AG04449 (cell line): Measurements from ENCODE around the gene SLC35E3.
"Not testable (repeated sequence)": the region's sequence is repeated elsewhere in the genome, so short reads cannot be mapped to it uniquely, and the experiment has no call there.

ENCODE experiments used
- CTCF ChIA-PET: fragments of 350-600 bp; formaldehyde crosslinking; extraction: SDS; loops from one replicate; lab custom pipeline; 2021; ENCODE audit warnings: antibody characterized with exemption; lab: Yijun Ruan, JAX
- POLR2A ChIA-PET: fragments of 400-600, 350-600 bp; formaldehyde crosslinking; extraction: SDS; loops from one replicate; lab custom pipeline; 2020; ENCODE audit warnings: antibody characterized with exemption, inconsistent platforms; lab: Yijun Ruan, JAX
- DNase-seq: peaks from one replicate; pipeline ENCODE4 v3.0.0-alpha.2; 2010; ENCODE audit warnings: low read depth, low spot score
- H3K4me3 ChIP-seq: 2 replicates; pipeline ENCODE4 v1.5.1; 2011; ENCODE audit warnings: low read depth, mild to moderate bottlenecking, control low read depth, low read length
- CTCF ChIP-seq: IDR thresholded peaks from one replicate; pipeline ENCODE4 v1.5.1; 2011; ENCODE audit warnings: mild to moderate bottlenecking, moderate library complexity, low read length, control low read depth, inconsistent platforms; ENCODE audit not compliant: insufficient read depth; ENCODE audit errors: missing control alignments

Gene SLC35E3

GRCh38 chr12:68813242-68813593 is 67.2 kb downstream of the SLC35E3 start:
- TF ChIP-seq CTCF: no peak
- POLR2A ChIA-PET: interaction anchor here (1.0 to 1.2 kb wide), 2 partner anchors 9 to 67 kb away, joined by 3 to 5 read pairs; partner anchors contain the start of gene SLC35E3
- H3K4me3 ChIP-seq: no peak overlapping the region
- CTCF ChIA-PET: interaction anchor here (0.8 to 4.7 kb wide), 5 partner anchors 9 to 590 kb away, joined by 4 to 38 read pairs (median 4); no protein-coding TSS in a partner anchor
- DNase-seq: no peak

- ChIA-PET POLR2A (no interaction called here), CTCF (interaction anchor here (4.7 kb wide), 1 partner anchor 16 kb away, joined by 38 read pairs; no protein-coding TSS in a partner anchor)
- no peak overlapping the region for H3K4me3 ChIP-seq
- DNase-seq: no peak
- TF ChIP-seq CTCF: no peak
Observed at GRCh38 chr12:68814490-68815231, 68.7 kb downstream of the SLC35E3 start.

- ChIA-PET POLR2A (no interaction called here), CTCF (interaction anchor here (0.7 to 4.7 kb wide), 3 partner anchors 13 to 455 kb away, joined by 3 to 38 read pairs (median 5); no protein-coding TSS in a partner anchor)
- DNase-seq: no peak
- H3K4me3 ChIP-seq: no peak overlapping the region
- no peak for TF ChIP-seq CTCF
Observed at GRCh38 chr12:68815232-68815927, 69.4 kb downstream of the SLC35E3 start.

- DNase-seq: no peak
- no peak overlapping the region for H3K4me3 ChIP-seq
- ChIA-PET CTCF (interaction anchor here (0.6 to 2.9 kb wide), 6 partner anchors 9 to 481 kb away, joined by 3 to 23 read pairs (median 4); partner anchors contain the start of gene MDM2), POLR2A (interaction anchor here (0.7 kb wide), 1 partner anchor 16 kb away, joined by 3 read pairs; no protein-coding TSS in a partner anchor)
- no peak for TF ChIP-seq CTCF
Observed at GRCh38 chr12:68815928-68816800, 70.2 kb downstream of the SLC35E3 start.

GRCh38 chr12:68819481-68819880 is 73.5 kb downstream of the SLC35E3 start:
- CTCF ChIA-PET: interaction anchor here (1.1 to 3.7 kb wide), 3 partner anchors 11 to 15 kb away, joined by 3 to 35 read pairs (median 6); partner anchors contain the start of gene MDM2
- DNase-seq, POLR2A ChIA-PET, H3K4me3 ChIP-seq: not testable (repeated sequence)
